Endothelial cell of umbilical vein (primary cell): ENCODE measurements around the gene ZIC5. TPM values are rescaled to one million over a fixed set of nuclear protein-coding genes. Genes with fewer than 3 reads are reported as not detected.

Experiments used
- BruUV-seq: library from RNA; stranded (reverse); fragments of 400-500 nt; replicated peaks from 2 replicates; lab custom pipeline; 2021; lab: Mats Ljungman, UMichigan
- CTCF ChIA-PET: fragments of 300-600, 350-600 bp; sonication (Branson Sonifier 250); formaldehyde crosslinking; loops from one replicate; lab custom pipeline; 2021; ENCODE audit warnings: antibody characterized with exemption, inconsistent platforms; lab: Charles Lee
- POLR2A ChIA-PET: fragments of 300-600, 350-600 bp; sonication (Branson Sonifier 250); formaldehyde crosslinking; loops from one replicate; lab custom pipeline; 2021; ENCODE audit warnings: antibody characterized with exemption, inconsistent platforms; lab: Charles Lee
- DNase-seq: peaks from one replicate; pipeline ENCODE4 v3.0.0-alpha.2; 2011; ENCODE audit warnings: low read depth, low spot score
- FAIRE-seq: peaks from 2 replicates; lab custom pipeline; 2011; peaks lifted over from hg19 to GRCh38; lab: Jason Lieb, UNC
- H2AFZ ChIP-seq: 2 replicates; pipeline ENCODE4 v1.6.0; 2012; ENCODE audit warnings: low read depth, low read length, control low read depth, inconsistent platforms
- H3K27ac ChIP-seq: 2 replicates; pipeline ENCODE4 v1.5.1; 2011; ENCODE audit warnings: low read depth, mild to moderate bottlenecking, control low read depth, low read length, moderate library complexity; ENCODE audit not compliant: insufficient read depth
- H3K27me3 ChIP-seq, 2 experiments: 2 replicates each; pipeline versions ENCODE4 v1.6.0 to v1.6.1; 2011; ENCODE audit warnings: low read length in 2 of 2, mixed read lengths in 1 of 2; ENCODE audit not compliant: control insufficient read depth in 2 of 2, insufficient read depth in 2 of 2
- H3K36me3 ChIP-seq, 2 experiments: 2 replicates in 1 of 2; 3 replicates in 1 of 2; pipeline ENCODE4 v1.5.1; 2011; ENCODE audit warnings: low read length in 2 of 2, mild to moderate bottlenecking in 1 of 2, moderate library complexity in 1 of 2; ENCODE audit not compliant: control insufficient read depth in 2 of 2, insufficient read depth in 2 of 2; ENCODE audit errors: extremely low read depth in 1 of 2
- H3K4me1 ChIP-seq: 3 replicates; pipeline ENCODE4 v1.5.1; 2011; ENCODE audit warnings: mild to moderate bottlenecking, low read length; ENCODE audit not compliant: control insufficient read depth, insufficient read depth; ENCODE audit errors: extremely low read depth
- H3K4me2 ChIP-seq: 2 replicates; pipeline ENCODE4 v1.6.1; 2011; ENCODE audit warnings: low read length, control low read depth, mixed read lengths; ENCODE audit not compliant: insufficient read depth
- H3K4me3 ChIP-seq, 3 experiments: fragments of 200-600 bp in 1 of 3; sonication (generic), shearing (Covaris generic) in 1 of 3; replicated peaks in 1 of 3; 2 replicates each; pipeline ENCODE4 v1.5.1; 2011 to 2016; ENCODE audit warnings: control low read depth in 3 of 3, low read length in 3 of 3, mild to moderate bottlenecking in 2 of 3, inconsistent platforms in 1 of 3, low read depth in 1 of 3, moderate library complexity in 1 of 3; ENCODE audit not compliant: insufficient read depth in 1 of 3
- H3K79me2 ChIP-seq: 2 replicates; pipeline ENCODE4 v1.6.0; 2012; ENCODE audit warnings: low read length, inconsistent platforms; ENCODE audit not compliant: control insufficient read depth, insufficient read depth
- H3K9ac ChIP-seq: replicated peaks from 2 replicates; pipeline ENCODE3; 2011; ENCODE audit warnings: low read length, control low read depth; ENCODE audit not compliant: insufficient read depth; ENCODE audit errors: extremely low read depth
- H3K9me1 ChIP-seq: replicated peaks from 3 replicates; pipeline ENCODE4 v1.6.0; 2011; ENCODE audit warnings: mild to moderate bottlenecking, low read length; ENCODE audit not compliant: control insufficient read depth, insufficient read depth; ENCODE audit errors: extremely low read depth
- H3K9me3 ChIP-seq: replicated peaks from 2 replicates; pipeline ENCODE4 v1.5.1; 2012; ENCODE audit warnings: low read length, inconsistent platforms; ENCODE audit not compliant: control insufficient read depth, insufficient read depth
- H4K20me1 ChIP-seq: replicated peaks from 2 replicates; pipeline ENCODE3; 2011; ENCODE audit warnings: mild to moderate bottlenecking, low read length; ENCODE audit not compliant: control insufficient read depth, insufficient read depth; ENCODE audit errors: extremely low read depth
- CTCF ChIP-seq, 2 donors: IDR thresholded peaks; 1 replicate in 1 of 2; 2 replicates in 1 of 2; pipeline ENCODE4 v1.5.1; 2011; ENCODE audit warnings: low read length in 2 of 2, mild to moderate bottlenecking in 2 of 2, moderate library complexity in 2 of 2, control low read depth in 1 of 2, inconsistent platforms in 1 of 2, low read depth in 1 of 2; ENCODE audit not compliant: insufficient read depth in 1 of 2; ENCODE audit errors: extremely low read depth in 1 of 2
- EZH2 ChIP-seq: IDR thresholded peaks from 2 replicates; pipeline ENCODE4 v1.6.1; 2012; ENCODE audit warnings: borderline replicate concordance, low read depth, mild to moderate bottlenecking, moderate library complexity, low read length, inconsistent platforms; ENCODE audit not compliant: severe bottlenecking
- FOS ChIP-seq: IDR thresholded peaks from 2 replicates; pipeline ENCODE4 v1.6.1; 2011; ENCODE audit warnings: mild to moderate bottlenecking, low read length, moderate library complexity, borderline replicate concordance; ENCODE audit not compliant: insufficient read depth
- GATA2 ChIP-seq: IDR thresholded peaks from 2 replicates; pipeline ENCODE4 v1.7.0; 2011; ENCODE audit warnings: low read depth, mild to moderate bottlenecking, moderate library complexity, mixed read lengths, low read length; ENCODE audit not compliant: insufficient read length, insufficient read depth
- JUN ChIP-seq: IDR thresholded peaks from 2 replicates; pipeline ENCODE4 v1.6.1; 2011; ENCODE audit warnings: borderline replicate concordance, low read depth; ENCODE audit not compliant: insufficient read length, insufficient read depth
- MYC ChIP-seq: IDR thresholded peaks from one replicate; pipeline ENCODE4 v1.6.1; 2011; ENCODE audit warnings: mild to moderate bottlenecking, low read depth, low read length
- POLR2A ChIP-seq: IDR thresholded peaks from 2 replicates; pipeline ENCODE4 v1.6.1; 2012; ENCODE audit warnings: low read depth, mild to moderate bottlenecking, control low read depth, low read length
- POLR2AphosphoS5 ChIP-seq: IDR thresholded peaks from 2 replicates; pipeline ENCODE4 v1.6.1; 2012; ENCODE audit warnings: low read depth, mild to moderate bottlenecking, control low read depth, low read length, moderate library complexity; ENCODE audit not compliant: insufficient read depth
- dilution Hi-C: fragments of 300-500 bp; cut with MboI; formaldehyde crosslinking; loops from one replicate; pipeline ENCODE4 v1.15.0; 2019; ENCODE audit warnings: low sequenced_read_pairs; ENCODE audit not compliant: extremely low pct_ligation_motif_present
- intact Hi-C: fragments of 100-400 bp; cut with micrococcal nuclease; formaldehyde crosslinking; loops from one replicate; pipeline ENCODE4 v1.10.0; 2022
- polyA plus RNA-seq, 4 experiments: library from polyadenylated mRNA; depleted of rRNA in 3 of 4; stranded (reverse) in 3 of 4; unstranded in 1 of 4; fragments of >200 nt; gene quantifications; 2 replicates each; pipeline versions ENCODE4 v1.2.1 to v1.2.3, GENCODE V29; 2011 to 2012; ENCODE audit warnings: missing spikeins in 1 of 4
- total RNA-seq: library from RNA; stranded (reverse); gene quantifications from 2 replicates; pipeline ENCODE4 v1.2.3, GENCODE V29; 2021
- TF ChIP-seq, protein P1 (sequence below): IDR thresholded peaks from 2 replicates; pipeline ENCODE4 v1.6.1; 2011; ENCODE audit not compliant: insufficient read depth, insufficient read length

Gene ZIC5
- total and polyA plus RNA-seq, 2 donors (not counting 3 experiments of a cell fraction or from before 2014, with no cell fraction given): not detected

GRCh38 chr13:99980824-99981734 is 9.5 kb upstream of the ZIC5 start:
- dilution Hi-C loops: no loop called here
- no TSS peak for BruUV-seq
- H3K9ac ChIP-seq: no peak overlapping the region
- peak overlapping the region; percentile 50 for H3K4me2 ChIP-seq
- FAIRE-seq: no peak
- H2AFZ ChIP-seq: peak overlapping the region; percentile 4
- no peaks in the 10 kb centered on the region for H4K20me1 ChIP-seq
- no peaks in the 10 kb centered on the region for H3K9me1 ChIP-seq
- POLR2A ChIA-PET: no interaction called here
- no peaks in the 10 kb centered on the region for H3K9me3 ChIP-seq
- no peaks in the 10 kb centered on the region for H3K79me2 ChIP-seq
- intact Hi-C loops: loop anchor here (1.0 to 5.0 kb wide), 2 partner anchors 11 to 256 kb away; no protein-coding TSS in a partner anchor
- no peak overlapping the region for H3K27ac ChIP-seq
- peak overlapping the region in 1 of 3 experiments; percentile 34 for H3K4me3 ChIP-seq
- no peaks in the 10 kb centered on the region for H3K36me3 ChIP-seq
- TF ChIP-seq CTCF (IDR thresholded peaks at IDR 0.05; ENCODE audit: extremely low read depth in 1 of 2, insufficient read depth in 1 of 2, low read depth in 1 of 2, low read length in 2 of 2): no peak
- no peak for TF ChIP-seq POLR2A
- TF ChIP-seq JUN: no peak
- TF ChIP-seq, protein P1, sequence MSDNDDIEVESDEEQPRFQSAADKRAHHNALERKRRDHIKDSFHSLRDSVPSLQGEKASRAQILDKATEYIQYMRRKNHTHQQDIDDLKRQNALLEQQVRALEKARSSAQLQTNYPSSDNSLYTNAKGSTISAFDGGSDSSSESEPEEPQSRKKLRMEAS: no peak
- TF ChIP-seq EZH2: no peak
- no peak for TF ChIP-seq GATA2
- TF ChIP-seq POLR2AphosphoS5: no peak
- no peak for TF ChIP-seq FOS
- TF ChIP-seq MYC: no peak
- no peak for DNase-seq
- peaks cover 5% of the 10 kb centered on the region for H3K4me1 ChIP-seq
- H3K27me3 ChIP-seq: peaks cover 66 to 91% of the 10 kb centered on the region in 2 experiments
- CTCF ChIA-PET: interaction anchor here (0.8 to 1.8 kb wide), 4 partner anchors 11 to 533 kb away, joined by 3 to 9 read pairs (median 4); no protein-coding TSS in a partner anchor
